Keratinocyte (primary cell): Measurements from ENCODE around the gene KLHDC7B.

Experiments
- CTCF ChIP-seq, 3 experiments: IDR thresholded peaks in 1 of 3; conservative IDR thresholded peaks in 1 of 3; optimal IDR thresholded peaks in 1 of 3; 2 replicates in 2 of 3; 3 replicates in 1 of 3; pipeline versions ENCODE3 to v1.5.1; 2011; ENCODE audit warnings: low read length in 3 of 3, mild to moderate bottlenecking in 3 of 3, moderate library complexity in 2 of 3, control low read depth in 1 of 3, inconsistent platforms in 1 of 3; ENCODE audit not compliant: insufficient read depth in 2 of 3; ENCODE audit errors: extremely low read depth in 1 of 3
- EZH2 ChIP-seq: IDR thresholded peaks from one replicate; pipeline ENCODE4 v1.6.1; 2012; ENCODE audit warnings: inconsistent platforms, mild to moderate bottlenecking, low read length, moderate library complexity

- TF ChIP-seq CTCF (optimal IDR thresholded peaks at IDR 0.05 in 1 of 3, IDR thresholded peaks at IDR 0.05 in 1 of 3, conservative IDR thresholded peaks at IDR 0.05 in 1 of 3; ENCODE audit: extremely low read depth in 1 of 3, insufficient read depth in 2 of 3, low read length in 3 of 3) (no peak), EZH2 (no peak)
Observed at GRCh38 chr22:50585238-50585637, 39.5 kb downstream of the KLHDC7B start.
